H4 (cell line): Measurements from ENCODE around the gene RGS7. TPM values are rescaled to one million over a fixed set of nuclear protein-coding genes. Genes with fewer than 3 reads are reported as not detected.
"Not testable (repeated sequence)": the region's sequence is repeated elsewhere in the genome, so short reads cannot be mapped to it uniquely, and the experiment has no call there.

Experiments used
- DNase-seq: peaks from one replicate; pipeline ENCODE4 v3.0.0-alpha.2; 2015; ENCODE audit warnings: low spot score
- total RNA-seq: library from RNA; depleted of rRNA; stranded (reverse); fragments of >200 nt; shearing (Covaris generic); gene quantifications from 2 replicates; pipeline ENCODE4 v1.2.3, GENCODE V29; 2014

RGS7 gene
- total RNA-seq, 1 experiment from 2014 or later, result 0.23 TPM

DNA sequence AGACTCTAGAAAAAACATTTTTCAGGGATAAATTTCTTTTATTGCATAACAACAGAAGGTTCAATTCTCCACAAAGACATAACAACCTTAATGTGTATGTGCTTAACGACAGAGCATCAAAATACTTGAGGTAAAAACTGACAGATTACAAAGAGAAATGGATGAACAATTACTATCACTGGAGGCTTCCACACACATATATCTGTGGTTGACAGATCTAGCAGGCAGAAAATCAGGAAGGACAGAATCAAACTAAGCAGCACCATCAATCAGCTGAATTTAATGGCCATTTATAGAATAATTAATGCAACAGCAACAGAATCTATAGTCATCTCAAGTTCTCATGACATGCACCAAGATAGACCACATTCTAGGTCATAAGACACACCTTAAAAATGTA, 439.0 kb downstream of the RGS7 start:
- DNase-seq, result no peak

DNA sequence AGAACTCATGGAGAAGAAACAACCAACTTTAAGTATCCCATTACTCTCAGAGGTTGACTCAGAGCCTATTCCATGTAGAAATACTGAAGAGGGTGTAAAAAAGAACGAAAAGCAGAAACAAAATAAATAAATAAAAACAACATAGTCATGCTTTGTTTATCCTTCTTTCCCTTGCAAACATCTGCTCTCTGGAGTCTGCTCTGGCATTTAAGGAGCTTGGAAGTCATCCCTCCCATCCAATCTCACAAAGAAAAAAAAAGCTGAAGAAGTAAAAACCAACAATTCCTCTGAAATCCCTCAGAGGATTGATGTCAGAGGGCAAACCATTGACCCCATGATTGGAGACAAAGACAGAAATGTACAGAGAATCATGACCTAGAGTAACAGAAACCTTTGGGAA, 442.5 kb downstream of the RGS7 start:
- DNase-seq, result no peak

DNA sequence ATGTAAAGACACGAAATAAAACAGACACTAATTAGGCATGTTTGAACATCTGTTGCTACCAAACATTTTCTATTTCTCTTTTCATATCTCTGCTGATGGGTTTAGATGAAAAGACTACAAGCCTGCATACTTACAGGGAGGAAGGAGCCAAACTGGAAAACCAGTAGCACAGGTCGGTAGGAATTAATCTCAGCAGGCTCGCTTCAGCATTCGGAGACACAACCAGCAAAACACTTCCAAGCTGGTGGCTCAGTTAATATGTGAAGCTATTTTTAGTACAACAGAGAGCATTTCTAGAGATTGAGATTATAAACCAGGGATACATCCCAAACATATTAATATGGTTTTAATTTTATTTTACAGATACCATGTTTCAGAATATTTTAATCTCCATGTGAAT, 444.2 kb downstream of the RGS7 start:
- DNase-seq, result no peak

DNA sequence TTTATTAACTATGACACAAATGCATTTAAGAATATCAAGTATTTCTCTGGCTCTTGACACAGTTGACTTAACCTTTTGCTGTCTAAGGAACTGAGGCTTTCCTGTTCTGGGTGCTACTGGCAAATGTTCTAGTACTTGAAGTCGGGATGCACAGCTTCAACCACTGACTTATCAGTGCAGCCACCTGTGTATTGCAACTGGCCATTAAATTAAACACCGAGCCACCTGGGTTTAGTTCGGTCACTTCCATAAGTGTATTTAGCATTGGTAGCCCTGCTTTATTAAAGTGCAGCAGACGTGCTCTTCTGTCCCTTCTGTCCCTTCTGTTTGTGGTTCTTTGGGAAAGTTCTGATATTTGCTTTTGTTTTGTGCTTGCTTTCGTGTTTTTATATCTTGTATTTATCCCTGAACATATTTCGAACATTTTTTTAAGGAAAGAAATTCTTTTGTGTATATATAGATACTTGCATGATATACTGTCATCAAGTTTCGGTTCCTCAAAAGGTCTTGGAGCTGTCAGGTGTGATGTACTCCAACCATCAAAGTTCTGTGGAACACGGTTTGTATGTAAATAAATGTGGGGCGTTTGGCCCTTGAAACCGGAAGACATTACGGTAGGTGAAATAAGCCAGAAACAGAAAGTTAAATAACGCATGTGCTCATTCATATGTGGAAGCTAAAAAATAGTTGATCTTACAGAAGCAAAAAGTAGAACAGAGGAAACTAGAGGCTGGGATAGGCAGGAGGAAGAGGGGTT, 447.1 kb downstream of the RGS7 start:
- DNase-seq, result no peak

DNA sequence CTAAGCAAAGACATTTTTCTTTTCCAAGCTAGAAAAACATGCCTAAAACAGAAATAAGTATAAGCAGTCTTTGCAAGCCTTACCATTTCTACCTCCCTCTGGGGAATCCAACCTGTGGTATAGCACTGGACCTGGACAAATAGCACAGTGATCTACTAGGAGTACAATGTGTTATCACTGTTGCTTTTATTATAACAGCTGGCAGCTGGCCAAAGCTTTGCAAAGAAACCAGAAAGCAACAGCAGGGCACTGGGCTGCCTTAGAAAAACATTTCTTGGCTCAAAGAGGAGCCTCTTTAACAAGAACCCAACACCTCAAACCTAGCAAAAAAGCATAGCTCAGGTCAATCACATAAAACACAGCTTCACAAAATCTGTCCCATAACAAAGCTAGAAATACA, 450.5 kb downstream of the RGS7 start:
- no peak for DNase-seq

DNA sequence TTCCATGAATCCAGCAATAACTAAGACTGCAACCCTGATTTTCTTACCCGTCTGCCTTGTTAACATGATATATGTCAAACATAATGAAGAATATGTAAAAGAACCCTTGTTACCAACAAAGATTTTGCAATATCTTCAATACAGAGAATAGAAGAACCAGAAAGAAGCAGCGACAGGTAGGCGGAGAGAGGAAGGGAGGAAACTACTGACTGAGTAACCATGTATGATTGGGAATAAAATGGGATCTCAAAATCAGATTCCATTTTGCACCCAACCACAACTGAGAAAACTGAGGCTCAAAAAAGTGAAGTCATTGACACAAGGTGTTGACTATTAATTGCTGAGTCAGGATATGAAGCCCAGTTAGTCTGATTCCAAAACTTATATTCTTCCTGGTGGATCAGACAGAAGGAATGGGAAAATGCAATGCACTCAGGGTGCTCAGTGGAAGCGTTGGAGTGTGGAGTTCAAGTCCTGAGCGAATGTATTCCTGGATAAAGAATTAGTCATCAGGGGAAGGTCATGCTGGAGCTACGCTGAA, 451.7 kb downstream of the RGS7 start:
- no peak for DNase-seq

DNA sequence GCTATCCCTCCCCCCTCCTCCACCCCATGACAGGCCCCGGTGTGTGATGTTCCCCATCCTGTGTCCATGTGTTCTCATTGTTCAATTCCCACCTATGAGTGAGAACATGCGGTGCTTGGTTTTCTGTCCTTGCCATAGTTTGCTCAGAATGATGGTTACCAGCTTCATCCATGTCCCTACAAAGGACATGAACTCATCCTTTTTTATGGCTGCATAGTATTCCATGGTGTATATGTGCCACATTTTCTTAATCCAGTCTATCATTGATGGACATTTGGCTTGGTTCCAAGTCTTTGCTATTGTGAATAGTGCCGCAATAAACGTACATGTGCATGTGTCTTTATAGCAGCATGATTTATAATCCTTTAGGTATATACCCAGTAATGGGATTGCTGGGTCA, 461.6 kb downstream of the RGS7 start:
- not testable (repeated sequence) for DNase-seq

DNA sequence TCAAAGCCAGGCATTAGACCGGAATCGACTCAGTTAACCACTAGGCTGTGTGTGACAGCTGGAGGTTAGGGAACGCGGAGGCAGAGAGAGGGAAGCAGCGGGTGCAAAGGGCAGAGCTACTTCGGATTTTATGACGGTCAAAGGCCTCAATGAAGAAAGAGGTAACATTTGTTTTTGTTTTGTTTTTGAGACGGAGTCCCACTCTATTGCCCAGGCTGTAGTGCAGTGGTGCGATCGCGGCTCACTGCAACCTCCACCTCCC, 468.3 kb downstream of the RGS7 start:
- DNase-seq, result no peak

DNA sequence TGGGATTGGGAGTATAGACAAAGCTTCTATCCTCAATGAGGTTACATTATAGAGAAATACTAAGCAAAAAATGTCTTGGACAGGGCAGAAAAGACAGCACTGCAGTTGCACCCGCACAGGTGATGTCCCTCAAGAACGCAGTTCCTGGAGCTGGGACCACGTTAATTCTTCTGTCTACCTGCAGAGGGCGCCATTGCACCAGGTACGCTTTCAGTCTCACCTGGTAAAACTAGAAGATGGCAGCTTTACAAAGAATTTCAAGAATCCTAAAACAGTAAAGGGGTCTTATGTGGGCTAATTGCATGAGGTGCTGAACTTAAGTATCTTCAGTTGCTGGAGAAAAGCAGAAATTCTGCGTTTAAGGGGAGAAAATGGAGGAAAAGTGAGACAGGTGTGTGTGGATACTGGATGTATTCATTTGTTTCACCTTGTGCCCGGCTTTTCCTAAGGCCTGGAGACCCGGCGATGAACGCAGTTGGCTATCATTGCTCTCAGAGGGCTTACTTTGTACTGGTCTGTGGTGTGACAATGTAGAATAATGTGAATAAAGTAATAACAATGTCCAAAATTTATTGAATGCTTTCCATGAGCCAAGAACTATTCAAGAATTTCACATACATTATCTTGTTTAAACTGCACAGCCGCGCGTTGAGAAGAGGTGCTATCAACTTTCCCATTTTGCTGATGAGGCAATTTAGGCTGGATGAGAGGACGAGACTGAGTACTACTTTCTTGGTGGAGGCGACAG, 468.8 kb downstream of the RGS7 start:
- DNase-seq, result peak; percentile 30

DNA sequence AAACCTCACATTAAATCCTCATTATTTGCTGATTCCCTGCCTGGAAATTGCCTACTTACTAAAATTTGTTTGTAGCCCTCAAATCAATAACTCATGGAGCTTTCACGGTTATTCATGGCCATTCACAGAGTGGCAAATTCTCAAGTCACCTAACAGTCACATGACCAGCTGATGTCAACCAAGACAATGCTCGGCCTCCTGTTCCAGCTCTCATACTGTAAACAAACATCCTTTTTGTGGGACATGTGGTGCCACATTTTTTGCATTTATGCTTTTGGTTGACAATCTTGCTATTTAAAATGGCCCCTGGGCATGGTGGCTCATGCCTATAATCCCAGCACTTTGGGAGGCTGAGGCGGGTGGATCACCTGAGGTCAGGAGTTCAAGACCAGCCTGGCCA, 473.5 kb downstream of the RGS7 start:
- DNase-seq, result no peak

DNA sequence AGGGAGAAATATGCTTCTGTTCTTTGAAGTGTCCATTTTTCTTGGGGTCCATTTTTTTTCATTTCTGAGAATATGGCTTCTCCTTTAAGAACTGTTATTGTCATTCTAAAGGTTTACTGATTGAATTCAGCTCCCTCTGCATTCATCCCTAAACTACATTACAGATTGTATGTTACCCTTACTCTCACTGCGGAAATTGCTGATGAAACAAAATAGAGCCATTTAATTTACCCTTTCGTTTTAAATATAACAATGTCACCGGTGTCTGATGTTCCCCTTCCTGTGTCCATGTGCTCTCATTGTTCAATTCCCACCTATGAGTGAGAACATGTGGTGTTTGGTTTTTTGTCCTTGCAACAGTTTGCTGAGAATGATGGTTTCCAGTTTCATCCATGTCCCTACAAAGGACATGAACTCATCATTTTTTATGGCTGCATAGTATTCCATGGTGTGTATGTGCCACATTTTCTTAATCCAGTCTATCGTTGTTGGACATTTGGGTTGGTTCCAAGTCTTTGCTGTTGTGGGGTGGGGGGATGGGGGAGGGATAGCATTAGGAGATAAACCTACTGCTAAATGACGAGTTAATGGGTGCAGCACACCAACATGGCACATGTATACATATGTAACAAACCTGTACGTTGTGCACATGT, 474.2 kb downstream of the RGS7 start:
- not testable (repeated sequence) for DNase-seq

DNA sequence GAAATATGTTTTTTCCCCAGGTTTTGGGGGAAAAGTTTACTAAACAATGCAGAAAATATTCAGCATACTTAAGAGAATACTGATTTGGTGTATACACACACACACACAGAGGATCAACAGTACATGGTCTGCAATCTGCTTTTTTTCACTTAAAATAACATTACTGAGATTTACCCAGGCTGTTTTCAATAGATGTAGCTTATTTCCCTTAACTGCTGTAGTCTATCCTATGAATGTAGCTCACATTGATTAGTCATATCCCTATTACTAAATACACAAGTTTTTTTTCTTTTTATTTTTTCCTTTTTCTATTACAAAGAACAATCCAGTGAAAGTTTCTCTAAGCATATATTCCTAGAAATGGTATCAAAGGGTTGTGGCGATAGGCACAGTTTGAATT, 478.4 kb downstream of the RGS7 start:
- DNase-seq, result no peak

DNA sequence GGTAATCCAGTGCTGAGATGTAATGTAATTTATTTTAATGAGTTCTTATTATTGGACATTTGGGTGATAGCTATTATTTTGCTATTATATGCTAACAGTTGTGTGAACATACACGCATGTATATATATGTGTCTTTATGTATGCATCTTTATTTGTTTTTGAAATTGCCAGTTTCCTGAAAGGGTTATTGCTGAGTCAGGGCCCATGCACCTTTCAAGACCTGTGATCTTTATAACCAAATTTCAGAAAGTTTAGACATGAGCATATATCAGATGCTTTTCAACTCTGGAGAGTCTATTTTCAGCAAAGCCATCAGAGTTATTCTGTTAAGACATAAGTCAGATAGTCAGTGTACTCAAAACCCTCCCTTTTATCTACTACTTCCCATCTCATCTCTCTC, 479.4 kb downstream of the RGS7 start:
- DNase-seq, result no peak

DNA sequence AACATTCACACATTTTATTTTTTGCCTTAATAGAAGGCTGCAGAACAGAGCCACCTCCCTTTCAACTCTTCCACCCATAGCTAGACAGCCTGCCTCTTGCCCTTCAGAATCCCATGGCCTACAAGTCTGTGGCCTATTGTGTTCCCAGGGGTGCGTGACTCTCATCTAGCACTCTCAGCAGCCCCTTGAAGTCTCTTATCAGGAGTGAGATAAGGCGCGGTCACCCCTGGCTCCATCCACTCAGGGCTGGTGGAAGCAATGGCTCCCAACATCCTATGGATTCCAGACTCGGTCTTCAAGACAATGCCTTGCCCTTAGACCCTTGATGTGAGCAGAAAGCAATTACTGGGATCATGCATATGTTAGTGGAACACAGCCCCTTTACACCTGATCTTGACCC, 480.9 kb downstream of the RGS7 start:
- DNase-seq, result no peak

DNA sequence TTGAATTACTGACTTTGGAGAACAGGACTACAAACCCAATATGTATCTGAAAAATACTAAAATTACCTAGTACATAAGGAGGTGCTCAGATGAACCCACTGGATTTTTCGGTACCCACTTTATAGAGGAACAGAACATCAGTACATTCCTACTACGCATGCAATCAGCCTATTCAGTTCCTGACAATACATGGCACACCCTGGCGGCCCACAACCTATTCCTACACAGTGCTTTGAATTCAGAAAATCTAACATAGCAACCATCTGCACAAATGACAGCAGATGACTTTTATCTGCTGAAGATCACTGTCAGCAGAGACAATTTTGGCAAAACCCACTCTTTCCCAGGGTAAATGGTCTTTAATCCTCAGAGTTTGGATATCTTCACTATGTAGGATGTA, 487.9 kb downstream of the RGS7 start:
- DNase-seq, result no peak

DNA sequence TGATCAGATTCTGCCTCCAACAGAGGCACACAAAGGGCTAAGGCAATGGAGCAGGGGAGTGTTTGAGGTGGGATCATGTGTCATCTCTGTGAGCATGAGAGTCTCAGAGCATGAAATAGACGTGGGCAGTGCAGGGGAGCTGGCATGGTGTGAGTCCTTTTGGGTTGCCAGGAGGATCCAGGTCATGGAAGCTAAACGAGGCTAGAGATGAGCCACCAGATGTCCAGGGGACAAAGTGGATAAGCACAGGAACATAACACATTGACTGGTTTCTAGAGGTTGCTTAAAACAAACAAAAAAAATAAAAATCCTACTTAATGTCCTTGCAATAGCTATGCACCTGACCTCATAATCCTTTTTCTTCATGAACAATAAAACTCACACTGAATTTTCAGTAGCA, 490.3 kb downstream of the RGS7 start:
- DNase-seq, result no peak

DNA sequence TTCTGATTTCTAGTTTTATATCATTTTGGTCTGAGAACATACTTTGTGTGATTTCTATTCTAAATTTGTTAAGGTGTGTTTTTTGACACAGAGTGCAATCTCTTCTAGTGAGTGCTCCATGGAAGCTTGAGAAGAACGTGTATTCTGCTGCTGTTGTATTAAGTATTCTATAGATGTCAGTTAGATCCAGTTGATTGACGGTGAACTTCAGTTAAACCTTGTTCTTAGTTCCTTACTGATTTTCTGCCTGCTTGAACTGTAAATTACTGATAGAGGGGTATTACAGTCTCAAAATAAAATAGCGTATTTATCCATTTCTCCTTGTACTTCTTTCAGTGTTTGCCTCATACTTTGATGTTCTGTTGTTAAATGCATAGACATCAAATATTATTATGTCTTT, 497.0 kb downstream of the RGS7 start:
- no peak for DNase-seq

DNA sequence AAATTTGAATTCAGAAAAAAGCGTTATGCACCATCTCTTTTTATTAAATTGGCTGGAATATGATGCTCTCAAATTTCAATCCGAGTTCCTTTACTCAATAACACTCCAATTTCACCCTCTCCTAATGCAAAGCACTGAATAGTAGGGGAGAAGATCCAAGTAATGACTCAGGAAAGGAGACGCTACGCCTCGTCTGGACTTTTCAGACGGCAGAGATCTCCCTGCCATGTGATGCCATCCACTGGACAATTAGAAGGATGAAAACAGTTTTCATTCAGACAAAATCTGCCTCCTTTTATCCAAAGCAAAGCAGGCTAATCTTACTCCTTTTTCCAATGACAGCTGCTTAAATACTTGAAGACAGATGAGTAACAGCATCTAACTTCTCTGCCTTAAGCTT, 502.6 kb downstream of the RGS7 start:
- DNase-seq, result no peak

DNA sequence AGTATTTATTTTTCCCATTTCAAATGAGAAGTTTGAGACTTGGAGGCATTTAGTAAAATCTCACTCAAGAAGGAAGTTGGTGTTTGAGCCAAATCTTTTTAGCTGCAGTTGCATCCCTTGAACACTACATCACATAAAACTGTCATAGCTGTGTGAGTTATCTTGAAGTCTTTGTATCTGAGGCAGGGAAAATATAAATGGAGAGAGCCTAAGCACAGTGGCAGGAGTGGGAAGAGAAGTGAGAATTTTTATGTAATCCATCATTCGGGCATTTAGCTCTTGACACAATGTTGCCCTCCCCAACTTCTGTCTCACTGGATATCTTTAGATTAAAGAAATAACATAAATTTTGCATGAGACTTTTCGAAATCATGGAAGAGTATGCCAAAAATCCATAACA, 509.7 kb downstream of the RGS7 start:
- no peak for DNase-seq

DNA sequence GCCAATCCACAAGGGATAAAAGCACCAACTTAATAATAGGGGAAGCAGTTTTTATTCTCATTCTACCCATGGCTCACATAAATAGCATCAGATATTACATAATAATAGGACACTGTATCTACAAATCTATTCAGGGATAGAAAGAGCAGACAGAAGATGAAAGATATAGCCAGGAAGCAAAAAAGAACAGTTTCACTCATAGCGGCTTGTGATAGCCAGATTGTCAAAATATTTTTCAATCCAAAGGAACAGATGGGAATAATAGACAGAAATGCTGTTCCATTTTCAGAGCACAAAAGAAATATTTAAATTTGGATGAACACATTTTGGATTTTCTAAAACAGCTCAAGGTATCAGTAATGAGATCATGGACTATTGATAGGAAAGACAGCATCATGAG, 512.5 kb downstream of the RGS7 start:
- no peak for DNase-seq

DNA sequence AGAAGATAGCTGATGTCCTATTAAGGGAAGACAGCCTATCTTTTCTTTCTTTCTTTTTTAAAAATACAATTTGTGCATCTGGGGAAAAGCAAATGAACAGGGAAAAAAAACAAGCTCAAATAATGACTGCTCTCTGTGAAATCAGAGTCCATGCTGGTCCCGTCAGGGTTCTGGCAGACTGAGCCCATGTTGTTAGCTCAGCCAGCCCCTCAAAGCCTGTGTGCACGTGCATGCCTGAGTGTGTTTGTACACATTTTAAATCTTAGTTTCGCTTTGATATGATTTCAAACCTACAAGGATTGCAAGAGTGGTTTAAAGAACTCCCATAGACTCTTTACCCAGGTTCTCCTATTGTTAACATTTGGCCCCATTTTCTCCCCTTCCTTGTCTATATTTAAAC, 513.2 kb downstream of the RGS7 start:
- no peak for DNase-seq

DNA sequence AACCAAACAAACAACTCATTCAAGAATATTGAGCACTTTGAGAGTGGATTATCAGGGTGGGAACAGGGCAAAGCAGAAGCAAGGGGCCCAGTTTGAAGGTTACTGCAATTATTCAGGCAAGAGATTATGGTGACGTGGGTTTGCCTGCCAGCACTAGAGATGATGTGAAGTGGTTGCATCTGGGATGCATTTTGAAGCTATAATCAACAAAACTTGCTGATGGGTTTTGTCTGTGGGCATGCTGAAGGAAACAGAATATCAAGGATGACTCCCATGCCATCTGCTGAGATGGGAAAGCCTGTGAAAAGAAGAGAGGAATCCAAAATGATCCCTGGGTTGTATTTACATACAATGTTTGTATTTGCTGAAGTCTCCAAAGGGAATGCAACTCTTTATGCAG, 520.7 kb downstream of the RGS7 start:
- no peak for DNase-seq

DNA sequence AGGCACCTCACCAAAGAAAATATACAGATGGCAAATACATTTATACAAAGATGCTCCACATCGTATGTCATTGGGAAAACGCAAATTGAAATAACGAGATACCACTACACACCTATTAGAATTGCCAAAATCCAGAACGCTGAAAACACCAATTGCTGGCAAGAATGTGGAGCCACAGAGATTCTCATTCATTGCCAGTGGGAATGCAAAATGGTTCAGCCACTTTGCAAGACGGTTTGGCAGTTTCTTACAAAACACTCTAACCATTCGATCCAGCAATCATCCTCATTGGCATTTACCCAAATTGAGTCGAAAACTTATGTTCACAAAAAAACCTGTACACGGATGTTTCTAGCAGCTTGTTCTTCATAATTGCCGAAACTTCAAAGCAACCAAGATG, 521.7 kb downstream of the RGS7 start:
- no peak for DNase-seq
